Mesenteric fat pad (tissue), 1 donor: Measurements from ENCODE around the gene C14orf93. TPM values are rescaled to one million over a fixed set of nuclear protein-coding genes. Genes with fewer than 3 reads are reported as not detected.
A peak's percentile ranks its signal among the peaks of the same experiment; 100 is the strongest.

Experiments used
- DNase-seq: peaks from one replicate; pipeline ENCODE4 v3.0.0-alpha.2; 2020; ENCODE audit warnings: low spot score
- total RNA-seq: library from RNA; stranded (reverse); fragmentation: NEBNext Ultra II Directional; extraction: Animal tissue kit (Norgen Biotek cat#: 25700); gene quantifications from one replicate; pipeline ENCODE4 v1.2.1, GENCODE V29; 2021
- donor health status: DM: yes; HTN: yes; CAD: no.

Gene C14orf93
- total RNA-seq, 1 donor from 2014 or later = 4.9 TPM

- no peak for DNase-seq
Observed at GRCh38 chr14:23047034-23047634, 37.2 kb upstream of the C14orf93 start.

GRCh38 chr14:23045419-23046357 is 35.7 kb upstream of the C14orf93 start:
- DNase-seq = no peak

DNA sequence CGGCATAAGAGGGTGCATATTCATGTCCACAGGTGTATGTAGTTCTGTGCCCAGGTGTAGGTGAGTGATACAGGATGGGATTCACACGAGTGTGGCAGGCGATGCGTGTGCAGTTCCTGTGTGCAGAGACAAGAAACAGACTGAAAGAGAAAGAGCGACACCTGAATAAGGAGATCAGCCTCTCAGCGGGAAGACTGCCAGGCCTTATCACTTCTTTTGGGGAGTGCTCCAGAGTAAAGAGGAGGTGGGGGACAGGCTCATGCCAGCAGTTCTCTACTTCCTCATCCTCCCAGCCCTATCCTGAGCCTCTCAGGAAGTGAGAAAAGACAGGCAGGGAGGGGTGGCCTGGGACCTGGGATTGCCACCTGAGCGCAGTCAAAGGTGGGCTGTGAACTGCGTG is 34.9 kb upstream of the C14orf93 start:
- no peak for DNase-seq

DNA sequence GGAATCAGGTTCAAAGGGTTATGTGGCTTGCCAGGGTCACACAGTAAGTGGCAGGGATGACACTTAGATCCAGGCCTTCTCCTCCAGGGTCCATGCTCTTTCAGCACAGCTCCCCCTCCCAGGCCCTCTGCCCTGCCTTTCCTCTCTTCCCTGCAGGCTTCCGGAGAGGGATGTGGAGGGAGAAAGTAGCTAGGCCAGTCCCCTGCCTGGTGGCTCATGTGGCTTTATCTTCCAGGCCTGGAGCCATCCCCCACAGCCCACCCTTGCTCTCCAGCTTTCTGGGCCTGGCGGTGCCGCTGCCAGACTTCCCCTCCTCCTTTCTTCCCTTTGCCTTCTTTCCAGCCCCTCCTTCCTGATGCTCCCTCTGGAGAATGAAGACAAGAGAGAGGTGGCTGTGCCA is 33.8 kb upstream of the C14orf93 start:
- DNase-seq = no peak

DNA sequence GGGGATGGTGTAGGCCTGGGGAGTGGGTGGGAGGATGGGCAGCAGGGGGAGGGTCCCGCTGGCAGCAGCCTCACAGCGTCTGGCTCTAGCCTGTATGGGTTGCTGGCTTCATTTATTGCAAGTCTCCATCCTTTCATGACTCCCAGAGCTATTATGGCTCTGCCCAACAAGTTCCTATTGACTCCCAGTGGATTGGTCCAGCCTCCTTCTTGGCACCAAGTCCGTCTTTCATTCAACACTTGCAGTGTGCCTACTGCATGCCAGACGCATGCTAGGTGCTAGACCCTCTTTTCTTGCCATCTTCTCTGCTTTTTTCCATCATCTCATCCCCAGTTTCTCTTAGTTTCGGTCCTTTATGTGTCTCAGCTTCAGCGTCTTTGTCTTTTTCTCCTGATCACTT is 33.2 kb upstream of the C14orf93 start:
- DNase-seq = no peak

DNA sequence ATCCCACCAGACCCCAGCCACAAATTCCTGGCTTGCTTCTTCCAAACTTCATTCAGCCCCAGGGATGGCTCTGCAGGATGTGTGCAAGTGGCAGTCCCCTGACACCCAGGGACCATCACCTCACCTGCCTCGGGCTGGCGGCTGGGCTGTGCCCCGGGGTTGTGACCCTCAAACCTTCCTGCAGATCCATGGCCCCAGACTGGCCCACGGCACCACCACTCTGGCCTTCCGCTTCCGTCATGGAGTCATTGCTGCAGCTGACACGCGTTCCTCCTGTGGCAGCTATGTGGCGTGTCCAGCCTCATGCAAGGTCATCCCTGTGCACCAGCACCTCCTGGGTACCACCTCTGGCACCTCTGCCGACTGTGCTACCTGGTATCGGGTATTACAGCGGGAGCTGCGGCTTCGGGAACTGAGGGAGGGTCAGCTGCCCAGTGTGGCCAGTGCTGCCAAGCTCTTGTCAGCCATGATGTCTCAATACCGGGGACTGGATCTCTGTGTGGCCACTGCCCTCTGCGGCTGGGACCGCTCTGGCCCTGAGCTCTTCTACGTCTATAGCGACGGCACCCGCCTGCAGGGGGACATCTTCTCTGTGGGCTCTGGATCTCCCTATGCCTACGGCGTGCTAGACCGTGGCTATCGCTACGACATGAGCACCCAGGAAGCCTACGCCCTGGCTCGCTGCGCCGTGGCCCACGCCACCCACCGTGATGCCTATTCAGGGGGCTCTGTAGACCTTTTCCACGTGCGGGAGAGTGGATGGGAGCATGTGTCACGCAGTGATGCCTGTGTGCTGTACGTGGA is 32.4 kb upstream of the C14orf93 start, which contains the start of gene PSMB11:
Gene PSMB11 (plus strand): TSS at position 51 of the 804 bp plus-strand sequence. CDS start 14 bp downstream, at position 65.
- no peak for DNase-seq

DNA sequence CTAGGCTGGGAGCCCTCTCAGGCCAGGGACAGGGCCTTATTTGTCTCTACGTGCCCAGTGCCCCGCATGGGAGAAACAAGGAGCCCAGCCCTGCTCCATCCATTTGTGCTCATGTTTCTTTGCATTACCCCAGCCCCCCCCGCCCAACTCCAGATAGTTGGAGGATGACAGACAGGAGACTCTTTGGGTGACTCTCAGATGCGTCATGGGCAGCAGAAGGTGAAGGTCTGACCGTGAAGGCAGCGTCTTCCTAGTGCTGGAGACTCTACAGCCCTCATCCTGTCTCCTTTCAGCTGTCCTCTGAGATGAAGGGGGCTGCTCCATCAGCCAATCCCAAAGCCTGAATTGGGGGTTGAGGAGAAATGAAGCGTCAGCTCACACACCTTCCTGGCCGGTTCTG is 31.8 kb upstream of the C14orf93 start:
- DNase-seq = no peak

- DNase-seq = no peak
Observed at GRCh38 chr14:23040100-23040499, 30.2 kb upstream of the C14orf93 start.

DNA sequence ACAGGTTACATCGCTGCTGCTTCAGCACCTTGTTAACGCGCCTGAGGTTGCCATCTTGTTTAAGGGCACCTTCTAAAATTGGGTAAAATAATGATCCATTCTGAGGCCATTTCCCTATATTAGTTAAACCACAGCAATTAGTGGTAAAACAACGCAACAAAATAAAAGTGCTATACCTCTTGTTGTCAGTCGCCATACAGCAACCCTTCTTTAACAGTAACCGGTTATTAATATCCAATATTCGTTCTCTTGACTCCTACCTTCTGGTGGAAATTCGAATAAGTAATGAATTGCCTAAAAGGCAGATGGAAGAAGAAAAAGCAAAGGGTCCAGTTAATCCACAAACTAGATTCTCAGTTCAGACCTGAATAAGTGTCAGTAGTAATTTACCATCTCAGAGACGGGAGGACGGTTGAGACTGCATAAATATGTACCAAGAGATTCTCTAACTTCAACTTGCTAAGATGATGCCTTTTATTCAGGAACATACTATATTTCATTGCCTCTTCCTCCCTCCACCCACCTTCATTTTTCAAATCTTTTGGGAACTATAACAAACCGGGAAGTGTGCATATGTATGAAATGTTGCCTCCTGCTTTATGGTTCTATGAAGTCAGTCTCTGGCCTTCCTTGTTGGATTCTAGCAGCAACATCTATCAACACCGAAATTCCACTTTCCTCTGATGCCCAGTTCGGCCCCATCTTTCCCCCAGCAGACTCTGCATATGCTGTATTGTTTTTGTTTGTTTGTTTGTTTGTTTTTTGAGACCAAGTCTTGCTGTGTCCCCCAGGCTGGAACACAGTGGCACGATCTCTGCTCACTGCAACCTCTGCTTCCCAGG is 25.6 kb upstream of the C14orf93 start:
- no peak for DNase-seq

DNA sequence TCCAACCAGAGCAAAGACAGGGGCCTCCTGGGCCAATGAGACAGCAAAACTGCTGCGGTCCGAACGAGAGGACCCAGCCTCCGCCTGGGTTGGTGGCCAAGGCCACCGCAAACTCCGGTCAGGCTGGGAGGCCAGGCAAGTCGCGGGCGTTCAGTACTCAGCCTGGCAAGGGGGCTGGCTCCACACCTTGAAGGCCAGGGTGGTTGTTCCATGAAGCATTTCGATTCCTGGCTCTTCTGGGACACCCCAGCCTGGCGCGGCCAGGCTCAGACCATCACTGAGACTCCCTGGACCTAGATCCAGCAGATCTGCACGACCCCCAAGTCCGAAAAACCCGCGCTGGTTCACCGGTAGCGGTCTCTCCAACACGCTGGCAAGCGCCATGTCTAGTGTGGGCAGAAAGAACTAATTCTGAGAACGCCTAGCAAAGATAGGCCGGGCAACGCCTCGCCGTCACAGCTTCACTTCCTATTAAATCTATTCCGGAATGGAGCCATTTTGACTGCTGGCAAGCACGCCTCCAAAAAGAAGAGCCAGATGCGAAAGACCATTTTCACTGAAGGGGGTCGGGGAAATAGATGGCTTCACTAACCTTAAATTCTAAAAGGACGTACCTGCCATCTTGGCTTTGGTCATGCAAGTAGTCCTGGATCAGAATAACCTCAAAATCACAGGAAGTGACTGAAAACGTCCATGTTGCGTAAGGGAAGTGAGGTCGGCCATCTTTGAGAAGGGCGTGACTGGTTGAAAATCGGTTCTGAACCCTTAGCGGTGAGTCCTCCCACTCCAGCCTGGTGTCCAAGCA is 24.8 kb upstream of the C14orf93 start, which contains the start of gene PSMB5:
Gene PSMB5 (minus strand): TSS at position 403 of the 805 bp plus-strand sequence. CDS start 19 bp downstream, at position 384.
- no peak for DNase-seq

- DNase-seq = no peak
Observed at GRCh38 chr14:23033801-23034497, 24.0 kb upstream of the C14orf93 start.

- DNase-seq = no peak
Observed at GRCh38 chr14:23033251-23033727, 23.3 kb upstream of the C14orf93 start.

- DNase-seq = no peak
Observed at GRCh38 chr14:23030936-23031335, 21.0 kb upstream of the C14orf93 start.

GRCh38 chr14:23028799-23029198 is 18.9 kb upstream of the C14orf93 start:
- no peak for DNase-seq

- DNase-seq = peak; percentile 12
Observed at GRCh38 chr14:23025151-23025814, 15.3 kb upstream of the C14orf93 start.

GRCh38 chr14:23024612-23025075 is 14.7 kb upstream of the C14orf93 start:
- no peak for DNase-seq

GRCh38 chr14:23023795-23024152 is 13.8 kb upstream of the C14orf93 start:
- DNase-seq = no peak
